ENCODE measurements around the gene BMAL1.

BMAL1 gene

DNA sequence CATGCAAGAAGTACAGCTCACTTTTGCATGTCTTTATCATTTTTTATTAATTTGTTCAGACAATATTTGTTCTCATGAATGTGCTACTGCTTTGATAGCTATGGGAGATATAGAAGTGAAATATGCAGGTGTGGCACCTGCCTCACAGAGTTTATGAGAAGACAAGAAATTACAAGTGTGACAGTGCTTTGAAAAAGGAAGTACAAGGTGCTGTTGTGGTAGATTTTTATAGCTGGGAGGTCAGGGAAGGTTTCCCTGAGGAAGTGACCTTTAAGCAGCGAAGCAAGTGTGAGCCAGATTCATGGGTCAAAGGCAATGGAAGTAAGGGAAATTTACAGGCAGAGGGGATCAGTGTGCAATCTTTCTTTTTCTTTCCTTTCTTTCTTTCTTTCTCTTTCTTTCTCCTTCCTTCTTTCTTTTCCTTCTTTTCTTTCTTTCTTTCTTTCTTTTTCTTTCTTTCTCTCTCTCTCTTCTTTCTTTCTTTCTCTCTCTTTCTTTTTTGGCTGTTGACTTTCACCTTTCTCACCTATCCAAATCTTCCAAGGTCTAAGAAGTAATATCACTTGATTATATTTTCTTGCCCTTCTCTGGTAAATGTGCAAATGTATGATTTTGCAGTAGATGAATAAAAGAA is 6.4 kb upstream of the BMAL1 start:
- TF ChIP-seq, protein P1, sequence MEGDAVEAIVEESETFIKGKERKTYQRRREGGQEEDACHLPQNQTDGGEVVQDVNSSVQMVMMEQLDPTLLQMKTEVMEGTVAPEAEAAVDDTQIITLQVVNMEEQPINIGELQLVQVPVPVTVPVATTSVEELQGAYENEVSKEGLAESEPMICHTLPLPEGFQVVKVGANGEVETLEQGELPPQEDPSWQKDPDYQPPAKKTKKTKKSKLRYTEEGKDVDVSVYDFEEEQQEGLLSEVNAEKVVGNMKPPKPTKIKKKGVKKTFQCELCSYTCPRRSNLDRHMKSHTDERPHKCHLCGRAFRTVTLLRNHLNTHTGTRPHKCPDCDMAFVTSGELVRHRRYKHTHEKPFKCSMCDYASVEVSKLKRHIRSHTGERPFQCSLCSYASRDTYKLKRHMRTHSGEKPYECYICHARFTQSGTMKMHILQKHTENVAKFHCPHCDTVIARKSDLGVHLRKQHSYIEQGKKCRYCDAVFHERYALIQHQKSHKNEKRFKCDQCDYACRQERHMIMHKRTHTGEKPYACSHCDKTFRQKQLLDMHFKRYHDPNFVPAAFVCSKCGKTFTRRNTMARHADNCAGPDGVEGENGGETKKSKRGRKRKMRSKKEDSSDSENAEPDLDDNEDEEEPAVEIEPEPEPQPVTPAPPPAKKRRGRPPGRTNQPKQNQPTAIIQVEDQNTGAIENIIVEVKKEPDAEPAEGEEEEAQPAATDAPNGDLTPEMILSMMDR (IDR thresholded peaks at IDR 0.05; ENCODE audit: low read depth, low read length, missing control alignments): no peak
- H3K4me3 ChIP-seq (replicated peaks; ENCODE audit: low read depth, low read length): no peak overlapping the region
- no peak for DNase-seq (ENCODE audit: extremely low read depth, low read depth)

DNA sequence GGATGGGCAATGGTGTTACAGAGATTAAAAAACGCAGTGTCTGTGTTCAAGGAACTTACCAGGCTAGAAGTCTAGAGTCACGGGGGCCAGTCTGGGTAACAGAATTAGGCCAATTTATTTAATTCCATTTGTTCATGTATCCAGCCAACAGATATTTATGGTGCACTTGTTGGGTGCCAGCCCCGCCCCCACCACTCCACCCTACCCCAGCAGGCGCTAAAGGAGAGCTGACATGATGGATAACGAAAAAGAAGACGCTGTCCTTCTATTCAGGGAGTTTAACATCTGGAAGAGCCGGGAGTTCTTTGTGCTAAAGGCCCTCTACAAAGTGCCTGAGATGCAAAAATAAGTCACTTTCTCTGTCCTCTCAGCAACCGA is 1.1 kb upstream of the BMAL1 start:
- DNase-seq (ENCODE audit: extremely low read depth, low read depth): no peak
- peak overlapping the region; percentile 66 for H3K4me3 ChIP-seq (replicated peaks; ENCODE audit: low read depth, low read length)
- TF ChIP-seq, protein P1 (IDR thresholded peaks at IDR 0.05; ENCODE audit: low read depth, low read length, missing control alignments): no peak

DNA sequence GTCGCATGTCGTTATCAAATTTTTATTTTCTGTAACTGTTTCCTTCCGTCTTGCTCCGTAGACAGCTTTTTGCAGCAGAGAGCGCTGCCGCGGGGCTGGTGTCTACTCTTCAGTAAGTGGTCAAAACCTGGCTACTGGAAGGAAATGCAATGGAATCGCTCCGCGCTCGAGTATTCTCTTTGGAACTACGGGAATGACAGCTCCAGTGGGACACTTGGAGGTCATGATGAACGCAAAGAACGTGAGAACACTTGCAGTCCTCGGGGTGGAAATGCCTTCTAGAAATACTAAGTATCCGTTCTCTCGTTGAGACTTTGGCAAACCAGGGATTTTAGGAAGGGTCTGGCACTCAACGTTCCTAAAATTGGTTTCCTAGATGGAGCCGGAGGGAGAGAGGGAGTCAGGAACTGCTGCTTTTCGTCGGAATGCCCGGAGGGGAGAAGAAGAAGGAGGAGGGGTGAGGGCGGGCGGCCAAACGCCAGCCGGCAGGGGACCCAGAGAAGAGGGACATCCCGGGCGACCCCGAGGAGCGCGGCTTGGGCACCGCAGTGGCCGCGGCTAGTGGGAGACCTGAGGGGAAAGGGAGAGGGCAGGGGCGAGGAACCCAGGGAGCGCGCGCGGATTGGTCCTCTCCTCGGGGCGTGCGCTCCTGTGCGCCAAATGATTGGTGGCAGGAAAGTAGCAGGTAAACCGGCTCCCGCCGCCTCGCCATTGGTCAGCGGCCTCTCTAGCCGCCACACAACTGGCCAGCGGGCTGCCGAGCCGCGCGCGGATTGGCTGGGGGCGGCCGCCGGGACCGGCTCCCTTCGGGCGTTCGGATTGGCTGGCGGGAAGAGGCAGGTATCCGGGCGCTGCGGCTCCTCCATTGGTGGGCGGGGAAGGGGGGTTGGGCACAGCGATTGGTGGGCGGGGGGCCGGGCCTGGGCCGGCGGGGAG is 490 bp upstream of the BMAL1 start:
- H3K4me3 ChIP-seq (replicated peaks; ENCODE audit: low read depth, low read length): peak overlapping the region; percentile 66
- DNase-seq (ENCODE audit: extremely low read depth, low read depth): peak; percentile 73
- TF ChIP-seq, protein P1 (IDR thresholded peaks at IDR 0.05; ENCODE audit: low read depth, low read length, missing control alignments): no peak

DNA sequence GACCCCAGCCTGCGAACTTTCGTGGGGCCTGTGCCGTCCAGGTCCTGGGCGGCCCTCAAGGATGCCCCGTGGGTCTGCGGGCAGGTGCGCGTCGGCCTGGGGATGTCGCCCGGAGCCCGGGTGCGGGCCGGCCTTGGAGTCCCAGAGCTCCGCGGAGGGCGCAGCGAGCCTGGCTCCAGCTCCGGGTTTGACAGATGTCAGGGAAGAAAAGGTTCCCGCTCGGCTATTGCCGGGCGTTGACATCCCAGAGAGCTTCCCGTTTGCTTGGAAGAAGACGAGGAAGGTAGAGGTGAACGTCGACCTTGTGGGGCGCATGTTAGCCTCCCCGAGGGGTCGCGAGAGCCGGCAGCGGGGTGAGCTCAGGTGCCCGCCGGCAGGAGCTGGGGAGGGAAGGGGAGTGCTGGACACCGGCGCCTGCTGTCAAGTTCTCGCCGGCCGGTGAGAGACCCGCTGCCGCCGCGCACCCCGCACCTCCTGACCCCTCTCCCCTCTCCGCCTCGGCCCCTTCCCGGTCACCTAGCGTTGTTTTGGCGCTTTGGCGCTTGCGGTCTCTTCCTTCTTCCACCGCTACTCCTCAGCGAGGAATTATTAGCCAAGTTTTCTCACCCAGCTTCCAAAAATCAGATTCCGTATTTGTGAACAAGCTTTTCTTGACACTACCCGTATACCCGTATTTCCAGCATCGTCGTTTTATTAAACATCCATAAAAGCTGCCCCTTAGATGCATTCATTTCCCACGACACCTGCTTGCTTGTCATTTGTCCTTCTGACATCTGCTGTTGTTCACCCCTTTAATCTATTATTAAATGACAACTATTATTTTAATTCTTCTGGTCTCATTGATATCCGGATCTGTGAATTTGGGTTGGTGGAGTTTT is 1.3 kb downstream of the BMAL1 start:
- TF ChIP-seq, protein P1 (IDR thresholded peaks at IDR 0.05; ENCODE audit: low read depth, low read length, missing control alignments): no peak
- no peak for DNase-seq (ENCODE audit: extremely low read depth, low read depth)

DNA sequence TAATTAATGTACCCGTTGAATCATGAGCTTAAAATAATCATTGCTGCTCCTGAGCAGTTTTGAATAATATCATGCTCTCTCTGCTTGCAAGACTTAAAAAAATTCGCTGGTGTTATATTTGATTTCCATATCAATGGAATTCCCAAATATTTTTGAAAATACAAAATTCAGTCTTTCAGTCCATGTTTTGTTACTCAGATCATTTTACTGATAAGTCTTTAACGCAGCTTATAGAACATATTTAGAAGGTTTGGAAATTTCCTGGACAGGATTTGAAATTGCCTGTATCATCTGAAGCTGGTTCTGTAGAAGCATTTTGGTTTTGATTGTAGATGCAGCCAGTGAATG is 1.9 kb downstream of the BMAL1 start:
- TF ChIP-seq, protein P1 (IDR thresholded peaks at IDR 0.05; ENCODE audit: low read depth, low read length, missing control alignments): no peak
- H3K4me3 ChIP-seq (replicated peaks; ENCODE audit: low read depth, low read length): no peak overlapping the region

More for the DNA sequence above, 1.3 kb downstream of the BMAL1 start:
- peak overlapping the region; percentile 66 for H3K4me3 ChIP-seq (replicated peaks; ENCODE audit: low read depth, low read length)

DNA sequence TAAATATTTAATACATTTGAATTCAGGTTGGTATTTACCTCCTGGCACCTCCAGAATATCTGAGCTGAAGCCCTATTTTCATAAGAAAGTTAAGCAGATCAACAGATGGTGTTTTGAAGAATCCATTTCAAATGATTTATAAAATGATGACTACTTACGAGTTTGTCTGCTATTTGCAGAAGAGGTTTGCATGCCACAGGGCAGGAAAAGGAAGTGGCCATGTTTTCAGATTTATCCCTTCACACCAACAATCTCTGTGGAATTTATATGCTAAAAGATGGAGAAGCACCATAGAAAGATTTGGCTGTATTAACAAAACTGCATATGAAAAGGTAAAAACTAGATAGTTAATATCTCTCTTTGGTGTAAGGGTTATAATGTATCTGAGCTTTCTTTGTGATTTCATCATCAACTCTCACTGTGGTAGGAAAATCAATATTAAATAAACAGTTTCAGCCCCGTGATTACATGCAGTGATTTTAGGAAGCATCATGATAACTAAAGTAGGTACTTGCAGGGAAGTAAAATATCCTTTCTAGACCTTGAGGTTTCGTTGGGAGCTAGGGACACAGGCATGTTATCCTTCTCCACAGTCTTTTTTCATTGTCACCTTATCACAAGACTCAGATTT is 2.6 kb downstream of the BMAL1 start:
- no peak overlapping the region for H3K4me3 ChIP-seq (replicated peaks; ENCODE audit: low read depth, low read length)
- TF ChIP-seq, protein P1 (IDR thresholded peaks at IDR 0.05; ENCODE audit: low read depth, low read length, missing control alignments): no peak
- DNase-seq (ENCODE audit: extremely low read depth, low read depth): no peak

More for the DNA sequence above, 1.9 kb downstream of the BMAL1 start:
- DNase-seq (ENCODE audit: extremely low read depth, low read depth): no peak

Measured in HFF-Myc (cell line).